Stimulated activated CD4-positive, alpha-beta T cell treated with anti-CD3 and anti-CD28 coated beads, TNF-alpha, amount 100 ng/mL, for 1 hour (primary cell): Measurements from ENCODE around the gene CLK3.

Source experiments
- DNase-seq, 3 donors: peaks; one replicate each; pipeline ENCODE4 v3.0.0-alpha.2; 2020; ENCODE audit warnings: low read depth in 3 of 3, low spot score in 1 of 3

Gene CLK3

DNA sequence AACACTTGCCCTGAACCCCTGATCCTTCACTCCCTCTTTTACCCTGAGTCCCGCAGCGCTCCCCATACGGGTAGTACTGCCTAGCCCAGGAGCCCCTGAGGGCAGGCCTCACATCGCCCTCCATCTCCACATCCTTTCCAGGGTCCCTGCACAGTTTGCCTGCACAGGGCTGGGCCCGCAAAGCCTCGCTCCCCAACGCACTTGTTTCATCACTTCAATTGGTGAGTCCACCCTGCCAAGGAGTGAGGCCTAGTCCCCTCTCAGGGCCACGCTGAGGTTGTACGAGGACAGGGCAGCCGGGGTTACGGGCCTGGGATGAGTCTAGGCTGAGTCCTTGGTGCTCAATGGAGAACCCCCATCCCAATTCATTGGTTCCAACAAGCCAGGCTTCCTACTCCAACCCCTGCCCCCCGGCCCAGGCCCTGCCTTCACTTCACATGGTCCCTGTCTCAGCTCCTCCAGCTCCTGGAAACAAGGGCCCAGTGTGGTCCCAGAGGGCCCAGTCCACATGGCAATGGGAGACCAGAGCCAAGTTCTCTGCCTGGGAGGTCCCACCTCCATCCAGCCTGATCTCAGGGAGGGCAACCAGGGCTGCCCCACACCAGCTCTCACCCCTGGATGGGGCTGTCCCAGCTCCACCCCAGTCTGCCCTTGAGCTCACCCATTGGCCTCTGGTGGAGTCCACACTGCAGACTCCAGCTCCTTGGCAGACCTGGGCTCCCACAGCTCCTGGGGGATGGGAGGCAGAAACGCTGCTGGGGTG lies 12.4 kb upstream of the CLK3 start:
- no peak for DNase-seq

DNA sequence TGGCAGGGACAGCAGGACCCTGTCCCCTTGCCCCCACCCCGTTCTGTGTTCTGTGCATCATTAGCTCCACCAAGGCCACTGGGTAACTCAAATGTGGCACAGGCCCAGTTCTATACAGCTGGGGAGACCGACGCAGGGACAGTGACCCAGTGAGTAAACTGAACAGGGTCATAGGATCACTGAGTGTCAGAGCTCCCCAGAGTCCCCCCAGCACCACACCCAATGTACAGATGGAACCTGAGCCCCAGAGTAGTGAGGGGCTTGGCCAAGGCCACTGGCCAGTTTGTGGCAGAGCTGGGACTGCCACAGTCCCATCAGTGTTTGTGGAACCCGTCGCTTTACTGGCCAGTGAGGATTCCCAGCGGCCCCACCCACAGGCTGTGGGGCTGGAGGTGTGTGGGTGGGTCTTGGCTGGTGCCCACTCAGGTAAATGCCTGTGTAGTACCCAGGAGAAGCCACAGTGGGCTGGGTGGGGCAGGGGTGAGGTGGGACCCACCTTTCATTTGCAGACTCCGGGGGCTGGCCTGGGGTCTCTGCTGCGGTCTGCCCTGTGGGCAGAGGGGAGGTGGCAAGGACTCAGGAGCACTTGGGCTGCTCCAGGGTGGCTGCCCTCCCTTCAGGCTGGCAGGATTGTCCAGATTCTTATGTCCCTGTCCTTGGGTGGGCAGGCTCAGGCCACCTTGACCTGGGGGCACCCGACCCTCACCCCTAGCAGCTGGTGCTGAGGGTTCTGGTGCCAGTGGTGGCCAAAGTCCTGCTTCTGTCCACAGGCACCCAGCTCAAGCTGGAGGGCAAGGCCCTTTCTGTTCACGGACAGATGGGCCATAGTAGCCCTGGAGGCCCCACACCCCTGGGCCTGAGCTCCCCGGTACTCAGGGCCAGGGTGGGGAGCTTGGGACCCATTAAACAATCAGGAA lies 11.6 kb upstream of the CLK3 start:
- no peak for DNase-seq

DNA sequence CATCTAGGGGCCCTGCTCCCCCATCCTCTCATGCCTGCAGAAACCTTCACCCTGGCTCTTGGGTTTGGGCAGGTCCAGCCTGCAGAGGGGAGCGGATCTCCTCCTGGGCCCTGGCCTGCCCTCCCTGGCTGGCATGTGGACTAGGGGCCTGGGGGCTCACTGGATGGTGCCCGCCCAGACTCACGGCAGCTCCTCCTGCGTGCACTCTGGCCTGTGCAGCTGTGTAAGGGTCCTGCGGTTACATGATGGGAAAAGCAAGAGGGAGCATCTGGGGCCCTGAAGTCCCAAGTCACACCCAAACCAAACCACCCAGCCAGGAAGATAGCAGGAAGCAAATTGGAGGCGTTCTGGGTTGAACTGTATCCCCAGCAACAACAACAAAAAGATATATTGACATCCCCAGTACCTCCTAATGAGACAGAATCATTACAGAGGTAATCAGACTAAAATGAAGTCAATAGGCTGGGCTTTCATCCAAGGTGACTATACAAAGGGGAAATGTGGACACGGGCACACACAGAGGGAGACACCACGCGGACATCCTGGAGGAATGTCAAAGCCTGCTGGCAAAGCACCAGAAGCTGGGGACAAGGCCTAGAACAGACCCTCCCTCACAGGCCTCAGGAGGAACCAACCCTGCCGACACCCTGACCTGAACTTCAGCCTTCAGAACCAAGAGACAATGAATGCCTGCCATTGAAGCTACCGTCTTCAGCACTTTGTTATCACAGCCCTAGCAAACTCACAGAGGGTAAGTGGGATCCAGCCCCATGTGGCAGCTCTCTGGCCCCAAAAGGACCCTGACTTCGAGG lies 10.4 kb upstream of the CLK3 start:
- DNase-seq = no peak

DNA sequence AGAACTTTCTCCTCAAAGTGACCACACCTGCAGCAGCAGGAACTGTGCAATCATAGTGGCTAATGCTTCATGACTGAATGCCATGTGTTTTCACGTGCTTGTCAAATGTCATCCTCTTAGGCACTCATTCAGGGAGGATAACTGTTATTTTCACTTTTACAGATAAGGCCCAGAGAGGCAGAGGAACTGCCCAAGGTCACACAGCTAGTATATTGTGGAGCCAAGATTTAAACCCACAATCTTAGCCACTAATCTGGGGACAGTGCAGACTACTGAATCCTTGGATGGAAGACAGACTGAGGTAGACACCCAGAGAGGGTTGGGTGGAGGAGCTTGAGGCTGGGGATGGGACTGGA lies 9.9 kb upstream of the CLK3 start:
- no peak for DNase-seq

GRCh38 chr15:74608786-74609185 lies 6.8 kb upstream of the CLK3 start:
- no peak for DNase-seq

GRCh38 chr15:74609938-74610301 lies 5.7 kb upstream of the CLK3 start:
- no peak for DNase-seq

- no peak for DNase-seq
Observed at GRCh38 chr15:74610302-74610951, 5.2 kb upstream of the CLK3 start.

- no peak for DNase-seq
Observed at GRCh38 chr15:74611341-74611740, 4.3 kb upstream of the CLK3 start.

- no peak for DNase-seq
Observed at GRCh38 chr15:74611834-74612233, 3.8 kb upstream of the CLK3 start.

DNA sequence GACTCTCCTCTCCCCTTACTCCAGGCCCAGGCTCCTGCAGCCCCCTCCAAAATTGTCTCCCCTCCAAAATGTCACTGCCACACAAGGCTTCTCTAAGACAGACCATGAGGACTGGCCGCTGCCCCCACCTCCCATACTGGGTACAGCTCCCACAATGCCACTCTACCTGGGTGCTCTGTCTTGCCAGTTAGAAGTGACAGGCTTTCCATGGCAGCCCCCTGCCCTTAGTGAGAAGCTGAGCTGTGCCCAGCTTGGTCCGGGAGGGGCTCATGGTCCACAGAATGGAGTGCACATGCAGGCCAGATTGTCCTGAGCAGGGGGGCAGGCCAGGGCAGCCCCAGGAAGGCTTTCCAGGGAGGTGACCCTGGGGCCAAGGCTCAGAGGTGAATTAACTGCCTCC lies 3.0 kb upstream of the CLK3 start:
- DNase-seq = no peak

DNA sequence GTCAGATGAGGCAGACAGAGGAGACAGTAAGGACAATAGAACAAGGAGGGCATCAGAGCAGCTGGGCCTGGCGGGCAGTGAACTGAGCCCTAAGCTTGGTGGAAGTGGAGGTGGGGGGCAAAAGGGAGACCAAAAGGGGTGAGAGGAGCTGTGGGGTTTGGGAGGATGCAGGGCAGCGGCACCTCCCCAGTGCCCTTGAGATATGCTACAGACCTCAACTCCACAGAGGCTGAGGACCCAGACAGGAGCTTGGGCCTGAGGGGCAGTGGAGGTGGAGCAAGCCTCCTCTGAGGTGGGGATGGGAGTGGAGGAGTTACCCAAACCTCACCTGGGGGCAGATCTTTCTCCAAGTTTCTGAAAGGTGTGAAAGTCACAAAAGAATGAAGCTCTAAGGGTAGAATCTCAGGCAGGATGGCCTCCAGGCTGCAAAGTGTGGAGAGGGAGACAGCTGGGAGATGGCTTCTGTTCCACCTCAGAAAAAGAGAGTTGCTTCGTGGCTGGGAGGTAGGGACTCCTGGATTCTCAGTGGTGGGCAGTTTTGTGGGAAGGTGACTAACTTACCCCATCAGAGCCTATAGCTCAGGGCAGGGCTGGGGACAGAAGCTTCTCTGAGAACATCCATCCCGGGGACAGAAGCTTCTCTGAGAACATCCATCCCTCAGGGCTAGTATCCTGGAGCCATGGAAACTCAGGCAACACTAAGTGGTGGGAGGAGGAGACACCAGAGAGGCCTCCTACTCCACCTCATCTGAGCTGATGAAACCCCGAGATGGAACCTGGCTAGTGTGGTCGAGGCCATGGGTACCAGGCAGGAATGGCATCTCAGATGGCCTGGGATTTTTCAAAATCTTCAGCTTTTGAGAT lies 2.3 kb upstream of the CLK3 start:
- no peak for DNase-seq

DNA sequence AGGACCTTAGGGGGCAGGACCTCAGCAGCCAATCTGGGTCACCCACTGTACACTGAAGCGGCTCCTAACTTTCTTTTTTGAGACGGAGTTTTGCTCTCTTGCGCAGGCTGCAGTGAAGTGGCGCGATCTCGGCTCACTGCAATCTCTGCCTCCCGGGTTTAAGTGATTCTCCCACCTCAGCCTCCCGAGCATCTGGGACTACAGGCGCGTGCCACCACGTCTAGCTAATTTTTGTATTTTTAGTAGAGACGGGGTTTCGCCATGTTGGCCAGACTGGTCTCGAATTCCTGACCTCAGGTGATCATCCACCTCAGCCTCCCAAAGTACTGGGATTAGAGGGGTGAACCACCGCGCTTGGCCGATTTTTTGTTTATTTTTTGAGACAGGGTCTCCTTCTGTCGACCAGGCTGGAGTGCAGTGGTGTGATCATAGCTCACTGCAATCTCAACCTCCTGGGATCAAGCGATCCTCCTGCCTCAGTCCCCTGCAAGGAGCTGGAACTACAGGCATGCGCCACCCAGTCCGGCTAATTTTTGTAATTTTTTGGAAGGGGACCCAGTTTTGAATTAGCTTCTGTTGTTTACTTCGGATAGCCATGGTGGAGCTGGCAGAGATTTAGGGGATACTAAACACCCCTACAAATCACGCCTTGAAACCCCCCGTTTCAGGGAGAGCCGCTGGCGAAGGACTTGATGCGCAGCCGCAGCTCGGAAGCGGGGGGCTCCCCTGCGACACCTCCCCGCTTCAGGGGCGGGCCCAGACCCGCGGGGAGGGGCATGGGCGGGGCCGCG lies 1.5 kb upstream of the CLK3 start:
- no peak for DNase-seq

- DNase-seq = peak; percentile 81 to 83 (median 83)
Observed at GRCh38 chr15:74614744-74615507, 710 bp upstream of the CLK3 start.

DNA sequence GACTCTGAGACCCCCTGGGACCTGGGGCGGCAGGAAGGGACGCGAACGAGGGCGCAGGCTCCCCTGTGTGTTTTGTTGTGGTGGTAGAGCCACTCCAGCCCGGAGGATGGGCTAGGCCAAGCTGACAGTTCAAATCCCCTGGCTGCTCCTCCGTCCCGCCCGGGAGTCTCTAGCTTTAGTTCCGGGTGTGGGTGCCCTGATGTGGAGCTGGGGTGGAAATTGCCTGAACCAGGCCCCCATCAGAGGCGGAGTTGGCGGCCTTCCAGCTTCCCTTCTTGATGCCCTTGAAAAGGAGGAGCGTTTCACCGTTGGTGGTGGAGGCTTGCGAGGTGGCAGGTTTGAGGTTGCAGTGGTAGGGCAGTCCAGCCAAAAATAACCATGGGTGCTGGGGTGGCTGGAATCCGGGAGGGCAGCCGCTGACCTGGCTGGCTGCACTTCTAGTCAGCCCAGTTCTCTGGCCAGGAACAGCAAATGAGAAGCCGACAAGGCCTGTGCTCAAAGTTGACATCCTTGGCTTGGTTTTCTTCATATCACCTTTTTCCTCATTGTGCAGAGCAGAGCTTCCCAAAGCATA lies 817 bp downstream of the CLK3 start:
- peak; percentile 22 to 34 (median 31) for DNase-seq

- DNase-seq = no peak
Observed at GRCh38 chr15:74616996-74617395, 1.4 kb downstream of the CLK3 start.

- no peak for DNase-seq
Observed at GRCh38 chr15:74618841-74619596, 3.4 kb downstream of the CLK3 start.

GRCh38 chr15:74619916-74620635 lies 4.4 kb downstream of the CLK3 start:
- no peak for DNase-seq
